GM12873 (cell line): ENCODE measurements around the gene FAM76B.

Experiments used
- TF ChIP-seq, protein P1 (sequence below): IDR thresholded peaks from 2 replicates; pipeline ENCODE4 v1.5.1; 2012; ENCODE audit warnings: low read depth, mild to moderate bottlenecking, moderate library complexity, low read length, control low read depth; ENCODE audit not compliant: insufficient read depth; ENCODE audit errors: missing control alignments

Gene FAM76B

GRCh38 chr11:95791709-95792033 is 2.1 kb upstream of the FAM76B start:
- TF ChIP-seq, protein P1, sequence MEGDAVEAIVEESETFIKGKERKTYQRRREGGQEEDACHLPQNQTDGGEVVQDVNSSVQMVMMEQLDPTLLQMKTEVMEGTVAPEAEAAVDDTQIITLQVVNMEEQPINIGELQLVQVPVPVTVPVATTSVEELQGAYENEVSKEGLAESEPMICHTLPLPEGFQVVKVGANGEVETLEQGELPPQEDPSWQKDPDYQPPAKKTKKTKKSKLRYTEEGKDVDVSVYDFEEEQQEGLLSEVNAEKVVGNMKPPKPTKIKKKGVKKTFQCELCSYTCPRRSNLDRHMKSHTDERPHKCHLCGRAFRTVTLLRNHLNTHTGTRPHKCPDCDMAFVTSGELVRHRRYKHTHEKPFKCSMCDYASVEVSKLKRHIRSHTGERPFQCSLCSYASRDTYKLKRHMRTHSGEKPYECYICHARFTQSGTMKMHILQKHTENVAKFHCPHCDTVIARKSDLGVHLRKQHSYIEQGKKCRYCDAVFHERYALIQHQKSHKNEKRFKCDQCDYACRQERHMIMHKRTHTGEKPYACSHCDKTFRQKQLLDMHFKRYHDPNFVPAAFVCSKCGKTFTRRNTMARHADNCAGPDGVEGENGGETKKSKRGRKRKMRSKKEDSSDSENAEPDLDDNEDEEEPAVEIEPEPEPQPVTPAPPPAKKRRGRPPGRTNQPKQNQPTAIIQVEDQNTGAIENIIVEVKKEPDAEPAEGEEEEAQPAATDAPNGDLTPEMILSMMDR = no peak

- TF ChIP-seq, protein P1 = no peak
These were observed 1.5 kb upstream of the FAM76B start for GRCh38 chr11:95790933-95791708.

DNA sequence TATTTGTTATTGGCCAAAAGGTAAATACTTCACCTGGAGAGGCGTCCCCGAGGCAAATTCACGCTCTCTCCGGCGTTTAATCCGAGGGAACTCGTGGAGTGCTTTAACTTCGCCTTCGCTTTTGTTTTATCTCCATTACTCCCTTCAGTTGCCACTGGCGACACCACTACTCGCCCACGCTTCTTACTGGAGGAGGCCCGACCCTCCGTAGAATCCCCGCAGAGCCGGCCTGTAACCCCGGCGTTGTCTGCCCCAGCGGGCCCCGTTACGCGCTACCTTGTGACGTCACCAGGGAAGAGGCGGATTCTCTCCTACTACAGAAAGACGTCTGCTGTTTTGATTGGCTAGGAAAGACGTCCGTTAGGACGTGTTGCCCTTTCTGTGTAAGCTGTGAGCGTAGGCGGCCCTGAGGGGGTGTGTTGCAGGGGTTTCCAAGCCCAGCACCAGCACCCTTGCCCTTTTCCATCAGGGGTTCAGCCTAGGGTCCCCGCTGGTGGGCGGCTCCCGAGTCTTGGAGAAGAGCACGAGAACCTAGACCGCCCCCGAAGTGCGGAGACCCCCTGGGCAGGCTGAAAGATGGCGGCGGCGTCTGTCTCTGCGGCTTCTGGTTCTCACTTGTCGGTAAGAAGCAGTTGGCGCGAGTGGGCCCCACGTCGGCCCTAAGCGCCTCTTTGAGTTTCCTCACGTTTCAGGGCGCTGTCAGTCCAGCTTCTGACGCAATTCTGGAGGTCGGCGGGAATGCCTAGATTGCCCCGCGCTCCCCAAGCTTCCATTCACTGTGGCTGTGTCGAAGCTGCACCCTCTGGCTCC is 746 bp upstream of the FAM76B start, which contains the start of gene CEP57:
Gene CEP57 (plus strand): TSS at position 376 of the 810 bp plus-strand sequence. CDS start 201 bp downstream, at position 577.
- TF ChIP-seq, protein P1 = no peak

DNA sequence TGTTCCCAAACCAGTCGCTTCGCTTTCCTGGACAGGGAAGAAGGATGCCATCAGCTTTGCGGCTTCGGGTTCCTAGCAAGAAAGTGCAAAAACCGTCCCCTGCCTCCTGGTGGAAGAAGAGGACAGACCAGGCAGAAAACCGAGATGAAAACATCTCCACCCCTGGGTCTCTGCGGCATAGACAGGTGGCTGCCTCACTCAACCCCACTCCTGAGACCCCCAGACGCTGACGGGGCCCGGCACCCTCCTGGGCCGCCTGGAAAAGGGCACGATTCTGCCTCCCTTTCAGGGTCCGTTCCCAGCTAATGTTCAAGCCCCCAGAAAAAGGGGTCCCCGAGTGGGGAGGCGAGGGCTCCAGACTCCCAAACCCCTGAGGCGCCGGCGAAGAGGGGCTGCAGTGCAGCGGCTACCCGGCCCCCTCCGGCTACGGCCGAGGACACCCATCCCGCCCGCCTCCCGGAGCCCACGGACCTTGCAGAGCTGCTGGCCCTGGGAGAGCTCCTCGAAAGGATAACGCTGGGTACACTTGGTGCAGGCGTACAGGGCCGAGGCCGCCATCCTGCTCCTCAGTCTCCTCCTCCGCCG is 569 bp downstream of the FAM76B start:
- TF ChIP-seq, protein P1 = peak; percentile 49

GRCh38 chr11:95780544-95780943 is 9.0 kb downstream of the FAM76B start:
- TF ChIP-seq, protein P1 = no peak

DNA sequence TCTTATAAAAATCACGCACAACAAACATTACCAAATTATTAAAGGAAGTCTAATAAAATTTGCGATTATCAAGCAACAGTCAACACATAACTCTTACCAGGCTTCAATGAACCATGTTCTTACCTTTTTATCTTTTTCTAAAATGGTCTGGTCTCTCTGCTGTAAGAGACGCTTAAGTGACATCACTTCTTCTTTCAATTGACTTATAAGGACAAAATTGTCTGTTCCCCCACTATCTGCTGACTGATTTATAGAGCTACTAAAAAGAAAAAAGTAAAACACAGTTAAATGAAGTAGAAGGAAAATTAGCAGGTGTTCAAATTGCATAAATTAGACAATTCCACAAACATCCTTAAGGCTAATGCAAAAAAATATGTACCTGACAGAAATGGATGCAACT is 10.9 kb downstream of the FAM76B start:
- TF ChIP-seq, protein P1 = no peak

DNA sequence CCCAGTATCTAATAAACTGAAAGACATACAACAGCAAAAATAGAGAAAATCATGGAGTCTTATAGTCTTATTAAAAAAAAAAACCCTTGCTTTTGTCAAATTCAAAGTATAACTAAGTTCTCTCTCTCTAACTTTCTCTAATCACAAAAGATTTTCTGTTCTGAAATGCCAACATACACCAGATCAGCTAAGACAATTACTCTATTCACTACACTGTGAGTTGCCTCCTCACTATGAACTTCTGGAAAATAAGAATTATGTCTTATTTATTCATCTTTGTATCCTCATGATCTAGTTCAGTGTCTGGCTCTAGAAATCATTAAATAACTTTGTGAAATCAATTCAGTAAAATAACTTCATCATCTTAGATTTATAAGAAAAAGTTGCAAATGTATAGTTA is 12.7 kb downstream of the FAM76B start:
- TF ChIP-seq, protein P1 = no peak
